HCT116 (cell line): ENCODE results near the gene PHF3. TPM values are rescaled to one million over a fixed set of nuclear protein-coding genes. Genes with fewer than 3 reads are reported as not detected.

Experiments
- ATAC-seq: fragments of 200-7000 bp; cut with Tn5 transposase; 2 replicates; pipeline ENCODE4 v1.9.1; 2020; ENCODE audit warnings: mild to moderate bottlenecking, moderate library complexity
- BruUV-seq: library from RNA; stranded (reverse); fragments of 400-500 nt; replicated peaks from 2 replicates; lab custom pipeline; 2021; lab: Mats Ljungman, UMichigan
- CTCF ChIA-PET: fragments of 300-600 bp; sonication (Branson Sonifier 250); formaldehyde crosslinking; loops from one replicate; lab custom pipeline; 2021; ENCODE audit warnings: antibody characterized with exemption; lab: Charles Lee
- POLR2A ChIA-PET: fragments of 300-600, 350-600 bp; sonication (Branson Sonifier 250); formaldehyde crosslinking; loops from one replicate; lab custom pipeline; 2021; ENCODE audit warnings: antibody characterized with exemption; lab: Charles Lee
- RAD21 ChIA-PET, 2 experiments: fragments of 300-600 bp; sonication (Branson Sonifier 250); formaldehyde crosslinking; loops; one replicate each; lab custom pipeline; 2023; ENCODE audit warnings: low total read pairs in 2 of 2; ENCODE audit not compliant: uncharacterized antibody in 2 of 2, unreplicated experiment in 2 of 2, low non-redundant PET in 1 of 2; lab: Charles Lee
- DNase-seq: peaks from one replicate; pipeline ENCODE4 v3.0.0-alpha.2; 2010; ENCODE audit warnings: low read depth, low spot score
- H2AFZ ChIP-seq: fragments of 200-600 bp; shearing (Covaris generic), sonication (generic); 2 replicates; pipeline ENCODE4 v1.6.1; 2017; ENCODE audit warnings: low read depth, mixed run types, mixed read lengths, antibody characterized with exemption, low read length; ENCODE audit not compliant: poor library complexity, severe bottlenecking
- H3K27ac ChIP-seq: 2 replicates; pipeline ENCODE4 v1.5.1; 2012; ENCODE audit warnings: low read depth, low read length
- H3K27me3 ChIP-seq: fragments of 200-600 bp; sonication (generic); 2 replicates; pipeline ENCODE4 v1.6.1; 2016; ENCODE audit warnings: mixed run types, low read length, mixed read lengths; ENCODE audit not compliant: insufficient read depth
- H3K36me3 ChIP-seq, 2 experiments: fragments of 200-500 bp in 1 of 2; fragments of 200-600 bp in 1 of 2; sonication (Bioruptor generic) in 1 of 2; sonication (generic) in 1 of 2; 2 replicates each; pipeline versions ENCODE4 v1.5.1 to v1.6.1; 2014 to 2016; ENCODE audit warnings: low read length in 2 of 2, inconsistent platforms in 1 of 2, mixed read lengths in 1 of 2, mixed run types in 1 of 2; ENCODE audit not compliant: insufficient read depth in 2 of 2, control insufficient read depth in 1 of 2
- H3K4me1 ChIP-seq, 2 experiments: fragments of 200-600 bp in 1 of 2; sonication (generic) in 1 of 2; 2 replicates each; pipeline versions ENCODE4 v1.5.1 to v1.6.1; 2012 to 2017; ENCODE audit warnings: low read length in 2 of 2, inconsistent platforms in 1 of 2, mild to moderate bottlenecking in 1 of 2, mixed read lengths in 1 of 2, mixed run types in 1 of 2, moderate library complexity in 1 of 2; ENCODE audit not compliant: insufficient read depth in 2 of 2, control insufficient read depth in 1 of 2
- H3K4me2 ChIP-seq: fragments of 200-600 bp; sonication (generic); 2 replicates; pipeline ENCODE4 v1.6.1; 2017; ENCODE audit warnings: mixed run types, low read length, mixed read lengths
- H3K4me3 ChIP-seq, 2 experiments: fragments of 200-600 bp in 1 of 2; sonication (generic) in 1 of 2; replicated peaks in 1 of 2; 2 replicates each; pipeline ENCODE4 v1.5.1; 2011 to 2016; ENCODE audit warnings: low read length in 2 of 2, control low read depth in 1 of 2, low read depth in 1 of 2, mild to moderate bottlenecking in 1 of 2, mixed read lengths in 1 of 2, mixed run types in 1 of 2
- H3K79me2 ChIP-seq: fragments of 200-600 bp; sonication (generic); 2 replicates; pipeline ENCODE4 v1.6.1; 2017; ENCODE audit warnings: mild to moderate bottlenecking, mixed run types, low read length, moderate library complexity, mixed read lengths; ENCODE audit not compliant: insufficient read depth
- H3K9ac ChIP-seq: fragments of 200-600 bp; sonication (generic); 2 replicates; pipeline ENCODE4 v1.6.1; 2016; ENCODE audit warnings: low read length, mixed read lengths
- H3K9me2 ChIP-seq: fragments of 200-600 bp; sonication (generic), shearing (Covaris generic); 2 replicates; pipeline ENCODE4 v1.6.1; 2017; ENCODE audit warnings: mixed run types, mild to moderate bottlenecking, moderate library complexity; ENCODE audit not compliant: insufficient read depth
- H3K9me3 ChIP-seq, 2 experiments: fragments of 200-500 bp in 1 of 2; fragments of 200-600 bp in 1 of 2; sonication (Bioruptor generic) in 1 of 2; sonication (generic) in 1 of 2; 2 replicates each; pipeline ENCODE4 v1.6.1; 2014 to 2017; ENCODE audit warnings: low read length in 2 of 2, mixed read lengths in 2 of 2, inconsistent platforms in 1 of 2, low read depth in 1 of 2, mild to moderate bottlenecking in 1 of 2, mixed run types in 1 of 2, moderate library complexity in 1 of 2; ENCODE audit not compliant: control insufficient read depth in 1 of 2, insufficient read depth in 1 of 2
- H4K20me1 ChIP-seq: fragments of 200-600 bp; sonication (generic), shearing (Covaris generic); 2 replicates; pipeline ENCODE4 v1.6.1; 2017; ENCODE audit warnings: mixed run types, mild to moderate bottlenecking, moderate library complexity; ENCODE audit not compliant: insufficient read depth
- JUND ChIP-seq: IDR thresholded peaks from 2 replicates; pipeline ENCODE4 v1.6.1; 2012
- RAD21 ChIP-seq: IDR thresholded peaks from 2 replicates; pipeline ENCODE4 v1.6.1; 2012; ENCODE audit warnings: low read depth, mild to moderate bottlenecking
- TCF7L2 ChIP-seq: IDR thresholded peaks from 2 replicates; pipeline ENCODE4 v1.7.0; 2011; ENCODE audit warnings: borderline replicate concordance, inconsistent platforms; ENCODE audit not compliant: insufficient read depth, insufficient read length; ENCODE audit errors: extremely low read depth
- YY1 ChIP-seq: IDR thresholded peaks from 2 replicates; pipeline ENCODE4 v1.6.1; 2011; ENCODE audit warnings: low read length, low read depth, moderate library complexity, mild to moderate bottlenecking; ENCODE audit not compliant: insufficient replicate concordance; ENCODE audit errors: extremely low read depth
- intact Hi-C: fragments of 100-400 bp; cut with micrococcal nuclease; formaldehyde crosslinking; loops from 2 replicates; pipeline ENCODE4 v1.10.0; 2022
- total RNA-seq: library from RNA; stranded (reverse); gene quantifications from one replicate; pipeline ENCODE4 v1.2.1, GENCODE V29; 2021; ENCODE audit not compliant: unreplicated experiment
- TF ChIP-seq, protein P1 (sequence below), 3 experiments: fragments of 200-600 bp in 1 of 3; sonication (generic) in 1 of 3; IDR thresholded peaks in 2 of 3; conservative IDR thresholded peaks in 1 of 3; 2 replicates each; pipeline ENCODE4 v1.5.1; 2012 to 2017; ENCODE audit warnings: low read depth in 2 of 3, low read length in 2 of 3, antibody characterized with exemption in 1 of 3, borderline replicate concordance in 1 of 3, control low read depth in 1 of 3, mild to moderate bottlenecking in 1 of 3, mixed read lengths in 1 of 3, mixed run types in 1 of 3, moderate library complexity in 1 of 3; ENCODE audit not compliant: insufficient read depth in 1 of 3
- TF ChIP-seq, protein P2 (sequence below): IDR thresholded peaks from 2 replicates; pipeline ENCODE4 v1.6.1; 2012; ENCODE audit warnings: low read depth

The PHF3 gene
- total RNA-seq, 1 experiment from 2014 or later, result 51.1 TPM

DNA sequence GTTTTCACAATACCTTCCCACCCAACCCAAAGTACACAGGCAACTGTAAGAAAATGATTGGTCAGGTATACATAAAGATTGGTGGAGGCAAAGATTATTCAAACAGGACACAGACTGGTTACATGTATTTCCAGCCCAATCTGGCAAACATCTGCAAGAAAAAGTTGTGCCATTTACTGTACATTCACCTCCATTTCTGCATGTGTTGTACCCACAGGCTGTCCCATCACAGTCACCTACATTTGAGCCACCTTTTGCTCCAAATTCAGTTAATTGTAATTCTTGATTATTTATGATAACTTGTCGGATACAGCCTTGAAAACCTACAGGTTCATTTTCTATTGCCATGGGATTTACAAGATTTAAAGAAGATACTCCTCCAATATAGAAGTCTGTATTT, 85.6 kb downstream of the PHF3 start:
- no peaks in the 10 kb centered on the region for H3K9me2 ChIP-seq
- H3K4me1 ChIP-seq, result no peaks in the 10 kb centered on the region
- no peaks in the 10 kb centered on the region for H3K79me2 ChIP-seq
- POLR2A ChIA-PET, result no interaction called here
- no peak for ATAC-seq
- intact Hi-C loops, result no loop called here
- no peaks in the 10 kb centered on the region for H3K27me3 ChIP-seq
- H3K4me2 ChIP-seq, result no peak overlapping the region
- RAD21 ChIA-PET, result no interaction called here
- no peak for TF ChIP-seq RAD21
- no peak for TF ChIP-seq JUND
- TF ChIP-seq, protein P1, sequence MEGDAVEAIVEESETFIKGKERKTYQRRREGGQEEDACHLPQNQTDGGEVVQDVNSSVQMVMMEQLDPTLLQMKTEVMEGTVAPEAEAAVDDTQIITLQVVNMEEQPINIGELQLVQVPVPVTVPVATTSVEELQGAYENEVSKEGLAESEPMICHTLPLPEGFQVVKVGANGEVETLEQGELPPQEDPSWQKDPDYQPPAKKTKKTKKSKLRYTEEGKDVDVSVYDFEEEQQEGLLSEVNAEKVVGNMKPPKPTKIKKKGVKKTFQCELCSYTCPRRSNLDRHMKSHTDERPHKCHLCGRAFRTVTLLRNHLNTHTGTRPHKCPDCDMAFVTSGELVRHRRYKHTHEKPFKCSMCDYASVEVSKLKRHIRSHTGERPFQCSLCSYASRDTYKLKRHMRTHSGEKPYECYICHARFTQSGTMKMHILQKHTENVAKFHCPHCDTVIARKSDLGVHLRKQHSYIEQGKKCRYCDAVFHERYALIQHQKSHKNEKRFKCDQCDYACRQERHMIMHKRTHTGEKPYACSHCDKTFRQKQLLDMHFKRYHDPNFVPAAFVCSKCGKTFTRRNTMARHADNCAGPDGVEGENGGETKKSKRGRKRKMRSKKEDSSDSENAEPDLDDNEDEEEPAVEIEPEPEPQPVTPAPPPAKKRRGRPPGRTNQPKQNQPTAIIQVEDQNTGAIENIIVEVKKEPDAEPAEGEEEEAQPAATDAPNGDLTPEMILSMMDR (IDR thresholded peaks at IDR 0.05 in 2 of 3, conservative IDR thresholded peaks at IDR 0.05 in 1 of 3; ENCODE audit: borderline replicate concordance in 1 of 3, insufficient read depth in 1 of 3, low read depth in 2 of 3, low read length in 2 of 3), result no peak
- TF ChIP-seq YY1, result no peak
- TF ChIP-seq, protein P2, sequence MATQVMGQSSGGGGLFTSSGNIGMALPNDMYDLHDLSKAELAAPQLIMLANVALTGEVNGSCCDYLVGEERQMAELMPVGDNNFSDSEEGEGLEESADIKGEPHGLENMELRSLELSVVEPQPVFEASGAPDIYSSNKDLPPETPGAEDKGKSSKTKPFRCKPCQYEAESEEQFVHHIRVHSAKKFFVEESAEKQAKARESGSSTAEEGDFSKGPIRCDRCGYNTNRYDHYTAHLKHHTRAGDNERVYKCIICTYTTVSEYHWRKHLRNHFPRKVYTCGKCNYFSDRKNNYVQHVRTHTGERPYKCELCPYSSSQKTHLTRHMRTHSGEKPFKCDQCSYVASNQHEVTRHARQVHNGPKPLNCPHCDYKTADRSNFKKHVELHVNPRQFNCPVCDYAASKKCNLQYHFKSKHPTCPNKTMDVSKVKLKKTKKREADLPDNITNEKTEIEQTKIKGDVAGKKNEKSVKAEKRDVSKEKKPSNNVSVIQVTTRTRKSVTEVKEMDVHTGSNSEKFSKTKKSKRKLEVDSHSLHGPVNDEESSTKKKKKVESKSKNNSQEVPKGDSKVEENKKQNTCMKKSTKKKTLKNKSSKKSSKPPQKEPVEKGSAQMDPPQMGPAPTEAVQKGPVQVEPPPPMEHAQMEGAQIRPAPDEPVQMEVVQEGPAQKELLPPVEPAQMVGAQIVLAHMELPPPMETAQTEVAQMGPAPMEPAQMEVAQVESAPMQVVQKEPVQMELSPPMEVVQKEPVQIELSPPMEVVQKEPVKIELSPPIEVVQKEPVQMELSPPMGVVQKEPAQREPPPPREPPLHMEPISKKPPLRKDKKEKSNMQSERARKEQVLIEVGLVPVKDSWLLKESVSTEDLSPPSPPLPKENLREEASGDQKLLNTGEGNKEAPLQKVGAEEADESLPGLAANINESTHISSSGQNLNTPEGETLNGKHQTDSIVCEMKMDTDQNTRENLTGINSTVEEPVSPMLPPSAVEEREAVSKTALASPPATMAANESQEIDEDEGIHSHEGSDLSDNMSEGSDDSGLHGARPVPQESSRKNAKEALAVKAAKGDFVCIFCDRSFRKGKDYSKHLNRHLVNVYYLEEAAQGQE, result no peak
- no peak for TF ChIP-seq TCF7L2
- H3K9me3 ChIP-seq, result no peaks in the 10 kb centered on the region
- CTCF ChIA-PET, result no interaction called here
- no peaks in the 10 kb centered on the region for H3K36me3 ChIP-seq
- no TSS peak for BruUV-seq
- no peak overlapping the region for H3K4me3 ChIP-seq
- H2AFZ ChIP-seq, result no peak overlapping the region
- no peak overlapping the region for H3K9ac ChIP-seq
- no peak for DNase-seq
- no peaks in the 10 kb centered on the region for H4K20me1 ChIP-seq
- no peak overlapping the region for H3K27ac ChIP-seq
